Stomach (tissue), 9 donors: Measurements from ENCODE around the gene SPAG16. TPM values are rescaled to one million over a fixed set of nuclear protein-coding genes. Genes with fewer than 3 reads are reported as not detected.

Source experiments
- DNase-seq, 2 donors: peaks; one replicate each; pipeline versions ENCODE4 v3.0.0 to v3.0.0-alpha.2; 2013 to 2019
- H3K27ac ChIP-seq, 5 donors: fragments of 200-600 bp in 4 of 5; sonication (generic) in 4 of 5; one replicate each; pipeline ENCODE4 v1.5.1; 2013 to 2019; ENCODE audit warnings: mild to moderate bottlenecking in 1 of 5, moderate library complexity in 1 of 5
- H3K27me3 ChIP-seq, 3 donors: fragments of 200-600 bp; sonication (generic); one replicate each; pipeline ENCODE4 v1.5.1; 2017 to 2019; ENCODE audit warnings: mixed run types in 1 of 3
- H3K36me3 ChIP-seq, 4 donors: fragments of 200-600 bp; sonication (generic); 1 replicate in 3 of 4; 2 replicates in 1 of 4; pipeline ENCODE4 v1.5.1; 2016 to 2019
- H3K4me1 ChIP-seq, 4 donors: fragments of 200-600 bp; sonication (generic); one replicate each; pipeline ENCODE4 v1.5.1; 2016 to 2019
- H3K4me3 ChIP-seq, 4 donors: fragments of 200-600 bp; sonication (generic) in 3 of 4; one replicate each; pipeline ENCODE4 v1.5.1; 2016 to 2019; ENCODE audit warnings: mild to moderate bottlenecking in 1 of 4
- H3K9me3 ChIP-seq, 4 donors: fragments of 200-600 bp; sonication (generic); one replicate each; pipeline ENCODE4 v1.5.1; 2016 to 2019
- EP300 ChIP-seq: sonication (generic); formaldehyde crosslinking; IDR thresholded peaks from one replicate; pipeline ENCODE4 v1.6.1; 2017; ENCODE audit warnings: antibody characterized with exemption
- POLR2A ChIP-seq, 4 donors: fragments of 450-650 bp; IDR thresholded peaks; one replicate each; pipeline ENCODE4 v1.6.1; 2016; ENCODE audit warnings: antibody characterized with exemption in 4 of 4, control low read depth in 2 of 4, mild to moderate bottlenecking in 1 of 4, moderate library complexity in 1 of 4
- POLR2AphosphoS5 ChIP-seq, 3 donors: sonication (generic); formaldehyde crosslinking; IDR thresholded peaks; one replicate each; pipeline ENCODE4 v1.6.1; 2016; ENCODE audit warnings: antibody characterized with exemption in 3 of 3
- WGBS, 5 donors: extraction: QIAGEN DNeasy Blood & Tissue Kit in 3 of 5; methylation state at CpG; one replicate each; pipeline versions ENCODE4 v1.1.5 to v1.1.7; 2013 to 2018; 5-methylcytosine and 5-hydroxymethylcytosine counted together
- intact Hi-C: fragments of 100-400 bp; cut with DNase I; formaldehyde crosslinking; loops from one replicate; pipeline ENCODE4 v1.15.1; 2023; ENCODE audit warnings: low total_unique reads
- polyA plus RNA-seq, 3 donors: library from polyadenylated mRNA; stranded (reverse); fragments of 200-250 nt; gene quantifications; one replicate each; pipeline ENCODE4 v1.2.3, GENCODE V29; 2013
- total RNA-seq, 5 donors: library from RNA; depleted of rRNA; stranded (reverse); fragments of >200 nt; gene quantifications; one replicate each; pipeline versions ENCODE4 v1.1.0 to v1.2.3, GENCODE V29; 2014 to 2016
- TF ChIP-seq, protein P1 (sequence below), 7 experiments: fragments of 450-650 bp in 4 of 7; fragments of 200-600 bp in 3 of 7; sonication (generic) in 3 of 7; IDR thresholded peaks; one replicate each; pipeline ENCODE4 v1.5.1; 2016 to 2019; ENCODE audit warnings: antibody characterized with exemption in 7 of 7, control low read depth in 2 of 7, mild to moderate bottlenecking in 1 of 7
- donor health status: healthy with polysubstance abuse.
- donor health status: Bipolar disorder and iron deficiency.
- donor health status: healthy.

Gene SPAG16
- total and polyA plus RNA-seq, 8 donors: 16.0 to 137 (median 34.4) TPM

DNA sequence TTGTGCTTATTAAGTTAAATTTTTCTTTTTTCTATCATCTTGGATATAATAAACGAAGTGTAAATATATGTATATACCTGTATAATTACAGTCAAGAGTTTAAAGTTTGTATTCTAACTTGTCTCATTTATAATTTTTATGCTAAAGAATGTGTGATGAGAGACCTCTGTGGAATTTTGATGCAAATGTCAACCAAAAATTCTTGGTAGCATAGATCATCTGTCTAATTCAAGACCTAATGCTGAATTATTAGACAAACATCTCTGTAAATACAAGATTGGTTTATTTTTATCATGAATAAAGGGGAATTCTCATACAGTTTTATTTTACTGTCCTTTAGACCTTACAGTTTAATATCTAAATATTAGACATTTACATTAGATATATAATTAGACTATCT, 977.4 kb downstream of the SPAG16 start:
- Histone ChIP-seq H3K4me1 (no peaks in the 10 kb centered on the region), H3K36me3 (no peaks in the 10 kb centered on the region), H3K4me3 (no peak overlapping the region), H3K27ac (no peak overlapping the region), H3K9me3 (no peaks in the 10 kb centered on the region), H3K27me3 (no peaks in the 10 kb centered on the region)
- no peak for TF ChIP-seq POLR2A (IDR thresholded peaks at IDR 0.05)
- TF ChIP-seq, protein P1, sequence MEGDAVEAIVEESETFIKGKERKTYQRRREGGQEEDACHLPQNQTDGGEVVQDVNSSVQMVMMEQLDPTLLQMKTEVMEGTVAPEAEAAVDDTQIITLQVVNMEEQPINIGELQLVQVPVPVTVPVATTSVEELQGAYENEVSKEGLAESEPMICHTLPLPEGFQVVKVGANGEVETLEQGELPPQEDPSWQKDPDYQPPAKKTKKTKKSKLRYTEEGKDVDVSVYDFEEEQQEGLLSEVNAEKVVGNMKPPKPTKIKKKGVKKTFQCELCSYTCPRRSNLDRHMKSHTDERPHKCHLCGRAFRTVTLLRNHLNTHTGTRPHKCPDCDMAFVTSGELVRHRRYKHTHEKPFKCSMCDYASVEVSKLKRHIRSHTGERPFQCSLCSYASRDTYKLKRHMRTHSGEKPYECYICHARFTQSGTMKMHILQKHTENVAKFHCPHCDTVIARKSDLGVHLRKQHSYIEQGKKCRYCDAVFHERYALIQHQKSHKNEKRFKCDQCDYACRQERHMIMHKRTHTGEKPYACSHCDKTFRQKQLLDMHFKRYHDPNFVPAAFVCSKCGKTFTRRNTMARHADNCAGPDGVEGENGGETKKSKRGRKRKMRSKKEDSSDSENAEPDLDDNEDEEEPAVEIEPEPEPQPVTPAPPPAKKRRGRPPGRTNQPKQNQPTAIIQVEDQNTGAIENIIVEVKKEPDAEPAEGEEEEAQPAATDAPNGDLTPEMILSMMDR (IDR thresholded peaks at IDR 0.05): no peak
- no peak for TF ChIP-seq POLR2AphosphoS5 (IDR thresholded peaks at IDR 0.05)
- TF ChIP-seq EP300: no peak
- intact Hi-C loops: no loop called here
- DNase-seq: no peak
- 67 to 83% (median 78%) methylated on average over 1 of the region's 1 CpG for WGBS, 5 donors

DNA sequence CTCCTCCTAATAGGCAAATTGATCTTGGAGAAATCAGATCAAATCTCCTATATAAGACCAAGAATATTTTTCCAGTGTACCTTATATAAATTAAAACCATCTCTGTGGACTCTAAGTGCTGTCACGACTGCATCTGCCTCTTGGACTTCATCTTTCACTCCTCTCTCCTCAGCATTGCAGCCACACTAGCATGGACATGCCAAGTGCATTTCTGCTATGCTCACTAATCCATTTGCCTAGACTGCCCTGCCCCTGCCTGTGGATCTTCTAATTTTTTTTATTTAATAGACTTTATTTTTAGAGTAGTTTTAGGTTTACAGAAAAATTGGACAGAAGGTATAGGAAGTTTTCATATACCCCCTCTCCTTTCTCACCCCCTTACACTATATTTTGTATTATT, 979.9 kb downstream of the SPAG16 start:
- H3K27ac ChIP-seq: no peak overlapping the region
- H3K4me3 ChIP-seq: no peak overlapping the region
- TF ChIP-seq EP300: no peak
- no peak for TF ChIP-seq POLR2AphosphoS5 (IDR thresholded peaks at IDR 0.05)
- no peak for TF ChIP-seq POLR2A (IDR thresholded peaks at IDR 0.05)
- TF ChIP-seq, protein P1 (IDR thresholded peaks at IDR 0.05): no peak
- H3K4me1 ChIP-seq: no peaks in the 10 kb centered on the region
- peaks cover 0 to 9% (median 0%) of the 10 kb centered on the region in 4 donors for H3K9me3 ChIP-seq
- H3K27me3 ChIP-seq: no peaks in the 10 kb centered on the region
- no peak for DNase-seq
- 40 to 65% (median 44%) methylated on average over 1 of the region's 1 CpG for WGBS, 5 donors
- H3K36me3 ChIP-seq: no peaks in the 10 kb centered on the region
- intact Hi-C loops: no loop called here

DNA sequence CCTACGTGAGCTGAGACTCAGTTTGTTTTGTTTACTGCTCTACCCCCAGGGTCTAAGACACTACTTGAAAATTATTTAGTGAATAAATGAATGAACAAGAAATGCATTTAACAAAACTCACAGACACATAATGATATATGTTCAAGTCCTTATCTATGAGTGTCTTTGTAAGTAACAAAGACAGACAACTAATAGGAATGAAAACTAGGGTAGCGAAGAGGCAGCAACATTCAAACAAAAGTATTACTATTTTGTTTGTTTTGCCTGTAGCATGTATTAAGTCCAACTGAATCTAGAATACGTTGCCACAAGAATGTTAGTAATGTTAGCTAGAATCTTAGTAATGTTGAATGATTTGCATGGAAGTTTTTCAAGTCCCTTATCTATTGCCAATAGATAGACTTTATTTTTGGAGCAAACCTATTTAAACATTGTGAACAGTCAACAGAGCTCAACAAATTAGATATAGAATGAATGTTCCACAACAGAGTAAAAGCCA, 981.8 kb downstream of the SPAG16 start:
- no peaks in the 10 kb centered on the region for H3K4me1 ChIP-seq
- peaks cover 0 to 9% (median 0%) of the 10 kb centered on the region in 4 donors for H3K9me3 ChIP-seq
- WGBS, 5 donors: 50 to 61% (median 58%) methylated on average over 3 of the region's 3 CpGs
- TF ChIP-seq POLR2AphosphoS5 (IDR thresholded peaks at IDR 0.05): no peak
- no peak for TF ChIP-seq POLR2A (IDR thresholded peaks at IDR 0.05)
- no peak for TF ChIP-seq EP300
- TF ChIP-seq, protein P1 (IDR thresholded peaks at IDR 0.05): no peak
- intact Hi-C loops: no loop called here
- H3K4me3 ChIP-seq: no peak overlapping the region
- no peaks in the 10 kb centered on the region for H3K36me3 ChIP-seq
- no peak for DNase-seq
- no peaks in the 10 kb centered on the region for H3K27me3 ChIP-seq
- H3K27ac ChIP-seq: no peak overlapping the region

DNA sequence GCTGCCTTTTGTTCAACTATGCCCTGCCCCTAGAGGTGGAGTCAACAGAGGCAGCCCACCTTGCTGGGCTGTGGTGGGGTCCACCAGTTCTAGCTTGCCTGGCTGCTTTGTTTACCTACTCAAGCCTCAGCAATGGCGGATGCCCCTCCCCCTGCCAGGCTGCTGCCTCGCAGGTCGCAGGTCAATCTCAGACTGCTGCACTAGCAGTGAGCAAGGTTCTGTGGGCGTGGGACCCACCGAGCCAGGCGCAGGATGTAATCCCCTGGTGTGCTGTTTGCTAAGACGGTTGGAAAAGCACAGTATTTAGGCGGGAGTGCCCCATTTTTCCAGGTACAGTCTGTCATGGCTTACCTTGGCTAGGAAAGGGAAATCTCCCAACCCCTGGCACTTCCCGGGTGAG, 993.6 kb downstream of the SPAG16 start:
- H3K4me3 ChIP-seq: no peak overlapping the region
- DNase-seq: no peak
- intact Hi-C loops: no loop called here

More for the DNA sequence above, 993.6 kb downstream of the SPAG16 start:
- no peaks in the 10 kb centered on the region for H3K36me3 ChIP-seq
- peaks cover 0 to 15% (median 0%) of the 10 kb centered on the region in 4 donors for H3K9me3 ChIP-seq
- H3K27me3 ChIP-seq: no peaks in the 10 kb centered on the region
- no peaks in the 10 kb centered on the region for H3K4me1 ChIP-seq
- H3K27ac ChIP-seq: no peak overlapping the region
- TF ChIP-seq POLR2A (IDR thresholded peaks at IDR 0.05) (no peak), EP300 (no peak), POLR2AphosphoS5 (IDR thresholded peaks at IDR 0.05) (no peak)
- TF ChIP-seq, protein P1 (IDR thresholded peaks at IDR 0.05): no peak
- 68 to 88% (median 80%) methylated on average over 9 of the region's 9 CpGs for WGBS, 5 donors
